ENCODE measurements around the gene TTC29. TPM values are rescaled to one million over a fixed set of nuclear protein-coding genes. Genes with fewer than 3 reads are reported as not detected.
"Not testable (repeated sequence)": the region's sequence is repeated elsewhere in the genome, so short reads cannot be mapped to it uniquely, and the experiment has no call there.

TTC29 gene
- total RNA-seq, 2 experiments from 2014 or later: not detected

DNA sequence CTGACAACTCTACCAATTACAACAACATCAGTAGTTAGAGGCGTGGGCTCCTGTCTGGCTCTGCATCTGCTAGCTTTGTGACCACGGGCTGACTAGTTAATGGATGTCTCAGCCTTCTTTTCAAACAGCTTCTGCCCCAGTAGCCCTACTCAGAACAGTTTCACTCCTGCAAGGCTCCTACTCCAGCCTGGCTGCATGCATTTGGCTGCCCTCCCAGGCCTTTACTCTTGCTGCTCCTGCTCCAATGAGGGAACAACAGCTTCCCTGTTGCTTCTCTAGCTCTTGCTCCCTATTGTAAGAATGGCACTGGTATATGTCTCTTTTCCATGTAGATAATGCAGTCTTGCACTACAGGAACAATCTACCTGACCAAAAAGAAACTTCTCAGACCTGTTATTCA, 93.3 kb downstream of the TTC29 start:
- Mint-ChIP-seq H3K36me3 (ENCODE audit: low read depth) (no peaks in the 10 kb centered on the region), H3K4me3 (no peak overlapping the region), H3K4me1 (no peaks in the 10 kb centered on the region), H3K27me3 (peaks cover 9% of the 10 kb centered on the region), H3K9me3 (ENCODE audit: low read depth) (no peaks in the 10 kb centered on the region), H3K27ac (no peak overlapping the region)
- intact Hi-C loops (cut with DNase I, micrococcal nuclease): no loop called here
- ATAC-seq: no peak
- no peak for DNase-seq
- POLR2A ChIA-PET: no interaction called here
- CTCF ChIA-PET: interaction anchor here (0.5 kb wide), 1 partner anchor 28 kb away, joined by 3 read pairs; no protein-coding TSS in a partner anchor

DNA sequence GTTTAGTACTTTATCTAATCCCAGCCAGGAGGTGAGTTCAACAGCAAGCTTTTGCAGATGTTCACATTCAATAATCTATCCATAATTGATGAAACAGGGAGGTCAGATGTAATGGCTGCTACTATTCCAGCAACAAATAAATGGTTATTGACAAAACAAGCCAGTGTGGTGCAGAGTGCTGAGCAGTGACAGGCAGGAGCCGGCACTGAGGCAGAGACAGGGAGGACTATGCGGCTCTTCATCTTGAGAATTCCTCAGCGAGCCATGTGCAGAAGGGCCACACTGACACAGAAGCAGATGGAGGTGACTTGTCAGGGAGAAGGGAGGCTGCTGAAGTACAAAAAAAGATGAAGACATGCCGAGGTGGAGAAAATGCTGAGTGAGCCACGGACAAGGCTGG, 98.3 kb downstream of the TTC29 start:
- ChIA-PET POLR2A (no interaction called here), CTCF (no interaction called here)
- H3K27ac Mint-ChIP-seq: no peak overlapping the region
- peaks cover 7% of the 10 kb centered on the region for H3K27me3 Mint-ChIP-seq
- no peak for DNase-seq
- no peaks in the 10 kb centered on the region for H3K4me1 Mint-ChIP-seq
- H3K9me3 Mint-ChIP-seq (ENCODE audit: low read depth): no peaks in the 10 kb centered on the region
- H3K36me3 Mint-ChIP-seq (ENCODE audit: low read depth): no peaks in the 10 kb centered on the region
- H3K4me3 Mint-ChIP-seq: no peak overlapping the region
- no peak for ATAC-seq
- intact Hi-C loops (cut with DNase I, micrococcal nuclease): no loop called here

- POLR2A ChIA-PET: no interaction called here
- no peak for DNase-seq
- H3K9me3 Mint-ChIP-seq (ENCODE audit: low read depth): no peaks in the 10 kb centered on the region
- peaks cover 7% of the 10 kb centered on the region for H3K27me3 Mint-ChIP-seq
- H3K4me1 Mint-ChIP-seq: no peaks in the 10 kb centered on the region
- CTCF ChIA-PET: no interaction called here
- no peak overlapping the region for H3K4me3 Mint-ChIP-seq
- intact Hi-C loops (cut with DNase I, micrococcal nuclease): no loop called here
- no peak overlapping the region for H3K27ac Mint-ChIP-seq
- no peaks in the 10 kb centered on the region for H3K36me3 Mint-ChIP-seq (ENCODE audit: low read depth)
- ATAC-seq: no peak
Measured at GRCh38 chr4:146846882-146847281, 98.8 kb downstream of the TTC29 start.

- no peak overlapping the region for H3K4me3 Mint-ChIP-seq
- peaks cover 7% of the 10 kb centered on the region for H3K27me3 Mint-ChIP-seq
- H3K27ac Mint-ChIP-seq: no peak overlapping the region
- CTCF ChIA-PET: no interaction called here
- DNase-seq (no peak), ATAC-seq (no peak)
- no peaks in the 10 kb centered on the region for H3K9me3 Mint-ChIP-seq (ENCODE audit: low read depth)
- POLR2A ChIA-PET: no interaction called here
- no peaks in the 10 kb centered on the region for H3K36me3 Mint-ChIP-seq (ENCODE audit: low read depth)
- intact Hi-C loops (cut with DNase I, micrococcal nuclease): no loop called here
- H3K4me1 Mint-ChIP-seq: no peaks in the 10 kb centered on the region
Measured at GRCh38 chr4:146844761-146845160, 100.9 kb downstream of the TTC29 start.

DNA sequence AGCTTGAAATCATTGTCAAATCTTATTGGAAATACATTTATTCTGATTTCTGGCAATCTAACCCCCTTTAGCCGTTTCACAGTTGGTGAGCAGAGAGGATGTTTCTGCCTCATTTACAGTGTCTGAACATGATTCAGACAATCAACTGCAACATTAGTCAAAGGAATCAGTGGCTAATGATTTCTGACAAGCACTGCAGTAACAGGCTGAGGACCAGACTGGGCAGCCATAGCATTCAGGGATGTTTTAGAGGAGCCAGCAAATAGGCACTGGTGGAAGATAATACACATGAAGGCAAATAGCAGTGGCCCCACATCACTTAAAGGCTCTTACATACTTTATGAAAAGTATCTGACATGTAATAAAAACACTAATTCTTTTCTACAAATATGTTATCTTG, 102.8 kb downstream of the TTC29 start:
- ChIA-PET CTCF (no interaction called here), POLR2A (no interaction called here)
- DNase-seq (no peak), ATAC-seq (no peak)
- H3K27me3 Mint-ChIP-seq: peaks cover 5% of the 10 kb centered on the region
- no peak overlapping the region for H3K4me3 Mint-ChIP-seq
- no peaks in the 10 kb centered on the region for H3K9me3 Mint-ChIP-seq (ENCODE audit: low read depth)
- H3K27ac Mint-ChIP-seq: no peak overlapping the region
- intact Hi-C loops (cut with DNase I, micrococcal nuclease): no loop called here
- no peaks in the 10 kb centered on the region for H3K4me1 Mint-ChIP-seq
- no peaks in the 10 kb centered on the region for H3K36me3 Mint-ChIP-seq (ENCODE audit: low read depth)

GRCh38 chr4:146840731-146841130, 104.9 kb downstream of the TTC29 start:
- Mint-ChIP-seq H3K4me1 (no peaks in the 10 kb centered on the region), H3K27me3 (peaks cover 6% of the 10 kb centered on the region), H3K4me3 (no peak overlapping the region), H3K9me3 (ENCODE audit: low read depth) (no peaks in the 10 kb centered on the region), H3K36me3 (ENCODE audit: low read depth) (no peaks in the 10 kb centered on the region), H3K27ac (no peak overlapping the region)
- POLR2A ChIA-PET: no interaction called here
- intact Hi-C loops (cut with DNase I, micrococcal nuclease): no loop called here
- ATAC-seq (no peak), DNase-seq (no peak)
- CTCF ChIA-PET: no interaction called here

- POLR2A ChIA-PET: no interaction called here
- Mint-ChIP-seq H3K27ac (no peak overlapping the region), H3K4me1 (no peaks in the 10 kb centered on the region), H3K4me3 (no peak overlapping the region), H3K36me3 (ENCODE audit: low read depth) (no peaks in the 10 kb centered on the region), H3K27me3 (peaks cover 6% of the 10 kb centered on the region), H3K9me3 (ENCODE audit: low read depth) (no peaks in the 10 kb centered on the region)
- no peak for DNase-seq
- CTCF ChIA-PET: no interaction called here
- intact Hi-C loops (cut with DNase I, micrococcal nuclease): no loop called here
- no peak for ATAC-seq
Measured at GRCh38 chr4:146835096-146835495, 110.6 kb downstream of the TTC29 start.

DNA sequence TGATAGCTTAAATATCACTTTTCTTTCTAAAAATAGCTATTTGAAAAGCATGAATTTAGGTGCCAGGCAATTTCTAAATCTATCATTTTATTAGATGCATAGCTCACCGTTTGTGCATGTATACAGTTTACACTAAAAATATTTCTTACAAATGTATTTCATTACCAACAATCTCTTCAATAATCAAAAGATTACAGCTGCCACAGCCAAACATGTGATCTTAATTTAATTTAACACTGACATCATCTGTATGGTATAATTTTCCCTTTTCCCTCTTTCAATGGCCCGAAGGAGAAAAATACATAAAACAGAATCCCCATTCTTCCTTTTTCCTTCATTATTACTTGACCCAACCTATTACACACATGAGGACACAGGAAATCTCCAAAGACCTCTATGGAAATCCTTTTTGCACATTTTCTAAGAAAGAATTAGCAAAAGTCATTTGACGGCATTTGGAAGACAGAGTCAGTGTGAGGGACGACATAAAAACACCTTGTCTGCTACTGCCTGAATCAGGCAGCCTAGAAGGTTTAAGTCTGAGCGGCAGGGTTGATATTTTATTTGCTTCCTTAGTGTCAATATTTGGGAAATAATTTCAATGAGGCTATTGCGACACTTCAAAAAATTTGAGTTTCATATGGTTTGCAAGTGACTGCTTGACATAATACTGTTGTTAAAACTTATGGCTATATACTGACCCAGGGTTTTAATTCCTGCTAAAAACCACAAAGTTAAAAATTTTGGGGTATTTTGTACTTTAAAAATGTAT, 111.2 kb downstream of the TTC29 start:
- POLR2A ChIA-PET: no interaction called here
- intact Hi-C loops (cut with DNase I, micrococcal nuclease): no loop called here
- Mint-ChIP-seq H3K4me1 (no peaks in the 10 kb centered on the region), H3K27me3 (peaks cover 6% of the 10 kb centered on the region), H3K27ac (no peak overlapping the region), H3K9me3 (ENCODE audit: low read depth) (no peaks in the 10 kb centered on the region), H3K36me3 (ENCODE audit: low read depth) (no peaks in the 10 kb centered on the region), H3K4me3 (no peak overlapping the region)
- no peak for ATAC-seq
- DNase-seq: no peak
- CTCF ChIA-PET: no interaction called here

- Mint-ChIP-seq H3K9me3 (ENCODE audit: low read depth) (no peaks in the 10 kb centered on the region), H3K27ac (no peak overlapping the region), H3K4me1 (no peaks in the 10 kb centered on the region), H3K36me3 (ENCODE audit: low read depth) (no peaks in the 10 kb centered on the region), H3K4me3 (no peak overlapping the region), H3K27me3 (peaks cover 6% of the 10 kb centered on the region)
- CTCF ChIA-PET: no interaction called here
- no peak for ATAC-seq
- no peak for DNase-seq
- POLR2A ChIA-PET: no interaction called here
- intact Hi-C loops (cut with DNase I, micrococcal nuclease): no loop called here
Measured at GRCh38 chr4:146833530-146833929, 112.1 kb downstream of the TTC29 start.

DNA sequence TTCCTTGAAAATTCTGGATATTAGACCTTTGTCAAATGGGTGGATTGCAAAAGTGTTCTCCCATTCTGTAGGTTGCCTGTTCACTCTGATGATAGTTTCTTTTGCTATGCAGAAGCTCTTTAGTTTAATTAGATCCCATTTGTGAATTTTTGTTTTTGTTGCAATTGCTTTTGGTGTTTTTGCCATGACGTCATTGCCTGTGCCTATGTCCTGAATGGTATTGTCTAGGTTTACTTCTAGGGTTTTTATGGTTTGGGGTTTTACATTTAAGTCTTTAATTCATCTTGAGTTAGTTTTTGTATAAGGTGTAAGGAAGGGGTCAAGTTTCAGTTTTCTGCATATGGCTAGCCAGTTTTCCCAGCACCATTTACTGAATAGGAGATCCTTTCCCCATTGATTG, 122.7 kb downstream of the TTC29 start:
- H3K4me1 Mint-ChIP-seq; POLR2A ChIA-PET; H3K4me3 Mint-ChIP-seq; DNase-seq; intact Hi-C loops (cut with DNase I, micrococcal nuclease); CTCF ChIA-PET; H3K36me3 Mint-ChIP-seq (ENCODE audit: low read depth); H3K27me3 Mint-ChIP-seq; ATAC-seq; H3K9me3 Mint-ChIP-seq (ENCODE audit: low read depth); H3K27ac Mint-ChIP-seq: not testable (repeated sequence)

- Mint-ChIP-seq H3K9me3 (ENCODE audit: low read depth) (no peaks in the 10 kb centered on the region), H3K36me3 (ENCODE audit: low read depth) (no peaks in the 10 kb centered on the region), H3K4me1 (no peaks in the 10 kb centered on the region), H3K27ac (no peak overlapping the region), H3K27me3 (peaks cover 9% of the 10 kb centered on the region), H3K4me3 (no peak overlapping the region)
- ChIA-PET POLR2A (no interaction called here), CTCF (no interaction called here)
- ATAC-seq (no peak), DNase-seq (no peak)
- intact Hi-C loops (cut with DNase I, micrococcal nuclease): no loop called here
Measured at GRCh38 chr4:146814750-146815149, 130.9 kb downstream of the TTC29 start.

DNA sequence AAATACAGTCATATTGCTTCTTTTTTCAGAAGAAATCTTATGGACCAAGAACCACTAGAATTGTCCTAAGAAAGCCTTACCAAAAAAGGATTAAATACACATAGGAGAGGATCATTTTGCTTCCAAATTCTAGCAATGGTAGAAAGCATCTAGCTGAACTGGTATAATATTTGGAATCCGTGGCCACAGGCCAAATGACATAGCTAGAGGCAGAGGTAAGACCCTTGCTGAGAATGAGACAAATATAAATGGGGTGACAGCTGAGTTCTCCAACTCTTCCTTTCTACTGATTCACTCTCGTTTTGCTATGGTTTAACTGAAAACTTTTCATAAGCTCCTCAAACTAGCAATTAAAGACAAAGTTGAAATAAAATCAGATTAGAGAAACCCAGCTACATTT, 150.0 kb downstream of the TTC29 start:
- POLR2A ChIA-PET: no interaction called here
- Mint-ChIP-seq H3K9me3 (ENCODE audit: low read depth) (no peaks in the 10 kb centered on the region), H3K36me3 (ENCODE audit: low read depth) (no peaks in the 10 kb centered on the region), H3K27me3 (peaks cover 7% of the 10 kb centered on the region), H3K4me1 (no peaks in the 10 kb centered on the region), H3K27ac (no peak overlapping the region), H3K4me3 (no peak overlapping the region)
- no peak for DNase-seq
- ATAC-seq: no peak
- intact Hi-C loops (cut with DNase I, micrococcal nuclease): no loop called here
- CTCF ChIA-PET: interaction anchor here (0.6 kb wide), 1 partner anchor 21 kb away, joined by 3 read pairs; no protein-coding TSS in a partner anchor

DNA sequence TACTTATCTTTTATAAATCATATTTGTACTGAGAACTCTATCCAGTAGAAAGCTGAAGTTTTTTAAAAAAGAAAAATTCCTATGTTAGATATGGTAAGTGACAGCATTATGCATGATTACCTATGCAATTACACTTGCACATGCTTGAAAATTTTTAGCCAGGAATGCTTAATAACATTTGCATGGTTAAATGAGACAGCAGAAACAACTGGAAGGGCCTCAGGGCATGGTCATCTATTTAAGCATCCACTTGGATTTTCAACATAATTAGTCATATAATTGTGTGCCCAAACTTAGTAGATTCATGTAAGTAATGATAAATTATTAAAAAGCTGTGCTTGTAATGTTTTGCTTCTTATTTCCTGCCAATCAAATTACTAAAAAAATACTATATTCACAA, 151.9 kb downstream of the TTC29 start:
- POLR2A ChIA-PET: no interaction called here

More for the DNA sequence above, 151.9 kb downstream of the TTC29 start:
- H3K27me3 Mint-ChIP-seq: peaks cover 7% of the 10 kb centered on the region
- CTCF ChIA-PET: interaction anchor here (1.2 kb wide), 1 partner anchor 550 kb away, joined by 3 read pairs; no protein-coding TSS in a partner anchor
- H3K36me3 Mint-ChIP-seq (ENCODE audit: low read depth): no peaks in the 10 kb centered on the region
- intact Hi-C loops (cut with DNase I, micrococcal nuclease): no loop called here
- H3K27ac Mint-ChIP-seq: no peak overlapping the region
- ATAC-seq (no peak), DNase-seq (no peak)
- H3K9me3 Mint-ChIP-seq (ENCODE audit: low read depth): no peaks in the 10 kb centered on the region
- no peaks in the 10 kb centered on the region for H3K4me1 Mint-ChIP-seq
- no peak overlapping the region for H3K4me3 Mint-ChIP-seq
